Measurements from ENCODE around the gene THSD4.

The THSD4 gene

GRCh38 chr15:71798641-71799040 lies 683.4 kb downstream of the THSD4 start:
- Histone ChIP-seq H3K9me2 (ENCODE audit: low read depth, low read length) (no peaks in the 10 kb centered on the region), H3K4me2 (ENCODE audit: low read length) (no peak overlapping the region), H3K4me1 (ENCODE audit: insufficient read depth, low read length, severe bottlenecking) (peaks cover 4% of the 10 kb centered on the region), H4K20me1 (ENCODE audit: insufficient read depth, low read length) (no peaks in the 10 kb centered on the region), H3K79me2 (ENCODE audit: insufficient read depth, low read length) (no peaks in the 10 kb centered on the region), H2AFZ (ENCODE audit: low read length) (no peak overlapping the region), H3K27me3 (ENCODE audit: insufficient read depth, low read length) (no peaks in the 10 kb centered on the region), H3K27ac (ENCODE audit: low read depth, low read length, poor library complexity, severe bottlenecking) (no peak overlapping the region), H3K9me3 (ENCODE audit: low read length) (no peaks in the 10 kb centered on the region), H3F3A (ENCODE audit: insufficient read depth, low read length) (no peaks in the 10 kb centered on the region), H3K9ac (ENCODE audit: low read length) (no peak overlapping the region), H3K4me3 (ENCODE audit: low read depth, low read length, poor library complexity, severe bottlenecking) (no peak overlapping the region), H3K36me3 (ENCODE audit: insufficient read depth, low read length) (no peaks in the 10 kb centered on the region)
- TF ChIP-seq EZH2 (IDR thresholded peaks at IDR 0.05; ENCODE audit: borderline replicate concordance, low read length): no peak
- TF ChIP-seq CTCF (IDR thresholded peaks at IDR 0.05; ENCODE audit: low read length): no peak

- Histone ChIP-seq H3K4me1 (ENCODE audit: insufficient read depth, low read length, severe bottlenecking) (peaks cover 18% of the 10 kb centered on the region), H3K79me2 (ENCODE audit: insufficient read depth, low read length) (no peaks in the 10 kb centered on the region), H3K4me2 (ENCODE audit: low read length) (no peak overlapping the region)
Observed at GRCh38 chr15:71800190-71800589, 684.9 kb downstream of the THSD4 start.

GRCh38 chr15:71800835-71801745 lies 685.8 kb downstream of the THSD4 start:
- no peaks in the 10 kb centered on the region for H3K9me2 ChIP-seq (ENCODE audit: low read depth, low read length)

More at GRCh38 chr15:71800190-71800589, 684.9 kb downstream of the THSD4 start:
- no peak overlapping the region for H3K27ac ChIP-seq (ENCODE audit: low read depth, low read length, poor library complexity, severe bottlenecking)
- H3F3A ChIP-seq (ENCODE audit: insufficient read depth, low read length): no peaks in the 10 kb centered on the region
- TF ChIP-seq EZH2 (IDR thresholded peaks at IDR 0.05; ENCODE audit: borderline replicate concordance, low read length) (no peak), CTCF (IDR thresholded peaks at IDR 0.05; ENCODE audit: low read length) (no peak)
- no peaks in the 10 kb centered on the region for H3K9me2 ChIP-seq (ENCODE audit: low read depth, low read length)
- no peaks in the 10 kb centered on the region for H4K20me1 ChIP-seq (ENCODE audit: insufficient read depth, low read length)
- H3K9ac ChIP-seq (ENCODE audit: low read length): no peak overlapping the region
- no peaks in the 10 kb centered on the region for H3K9me3 ChIP-seq (ENCODE audit: low read length)
- no peaks in the 10 kb centered on the region for H3K36me3 ChIP-seq (ENCODE audit: insufficient read depth, low read length)
- H2AFZ ChIP-seq (ENCODE audit: low read length): no peak overlapping the region
- no peaks in the 10 kb centered on the region for H3K27me3 ChIP-seq (ENCODE audit: insufficient read depth, low read length)
- no peak overlapping the region for H3K4me3 ChIP-seq (ENCODE audit: low read depth, low read length, poor library complexity, severe bottlenecking)

More at GRCh38 chr15:71800835-71801745, 685.8 kb downstream of the THSD4 start:
- H3K36me3 ChIP-seq (ENCODE audit: insufficient read depth, low read length): no peaks in the 10 kb centered on the region
- H3K4me1 ChIP-seq (ENCODE audit: insufficient read depth, low read length, severe bottlenecking): peaks cover 19% of the 10 kb centered on the region
- H2AFZ ChIP-seq (ENCODE audit: low read length): no peak overlapping the region
- no peak overlapping the region for H3K27ac ChIP-seq (ENCODE audit: low read depth, low read length, poor library complexity, severe bottlenecking)
- no peaks in the 10 kb centered on the region for H3F3A ChIP-seq (ENCODE audit: insufficient read depth, low read length)
- TF ChIP-seq EZH2 (IDR thresholded peaks at IDR 0.05; ENCODE audit: borderline replicate concordance, low read length) (no peak), CTCF (IDR thresholded peaks at IDR 0.05; ENCODE audit: low read length) (peak; percentile 67)
- no peaks in the 10 kb centered on the region for H3K27me3 ChIP-seq (ENCODE audit: insufficient read depth, low read length)
- H3K9me3 ChIP-seq (ENCODE audit: low read length): no peaks in the 10 kb centered on the region
- H3K4me3 ChIP-seq (ENCODE audit: low read depth, low read length, poor library complexity, severe bottlenecking): no peak overlapping the region
- no peaks in the 10 kb centered on the region for H3K79me2 ChIP-seq (ENCODE audit: insufficient read depth, low read length)
- H3K4me2 ChIP-seq (ENCODE audit: low read length): no peak overlapping the region
- no peak overlapping the region for H3K9ac ChIP-seq (ENCODE audit: low read length)
- no peaks in the 10 kb centered on the region for H4K20me1 ChIP-seq (ENCODE audit: insufficient read depth, low read length)
